ENCODE results near the gene SLC25A26. TPM values are rescaled to one million over a fixed set of nuclear protein-coding genes. Genes with fewer than 3 reads are reported as not detected.
A peak's percentile ranks its signal among the peaks of the same experiment; 100 is the strongest.

The SLC25A26 gene
- total and polyA plus RNA-seq, 12 donors: 12.1 to 44.2 (median 31.0) TPM

GRCh38 chr3:66259566-66260255, 38.9 kb downstream of the SLC25A26 start:
- ATAC-seq (peak in 5 of 8 donors; percentile 14 to 51 (median 36)), DNase-seq (no peak)
- no peaks in the 10 kb centered on the region for H3K27me3 ChIP-seq
- WGBS, 2 donors: 80 to 88% methylated on average over 9 of the region's 9 CpGs
- intact Hi-C loops (cut with DNase I): loop anchor here in 1 of 10 donors (5.0 kb wide), 1 partner anchor 558 kb away; no protein-coding TSS in a partner anchor
- peaks cover 0 to 20% (median 0%) of the 10 kb centered on the region in 9 donors for H3K36me3 ChIP-seq
- TF ChIP-seq, protein P1, sequence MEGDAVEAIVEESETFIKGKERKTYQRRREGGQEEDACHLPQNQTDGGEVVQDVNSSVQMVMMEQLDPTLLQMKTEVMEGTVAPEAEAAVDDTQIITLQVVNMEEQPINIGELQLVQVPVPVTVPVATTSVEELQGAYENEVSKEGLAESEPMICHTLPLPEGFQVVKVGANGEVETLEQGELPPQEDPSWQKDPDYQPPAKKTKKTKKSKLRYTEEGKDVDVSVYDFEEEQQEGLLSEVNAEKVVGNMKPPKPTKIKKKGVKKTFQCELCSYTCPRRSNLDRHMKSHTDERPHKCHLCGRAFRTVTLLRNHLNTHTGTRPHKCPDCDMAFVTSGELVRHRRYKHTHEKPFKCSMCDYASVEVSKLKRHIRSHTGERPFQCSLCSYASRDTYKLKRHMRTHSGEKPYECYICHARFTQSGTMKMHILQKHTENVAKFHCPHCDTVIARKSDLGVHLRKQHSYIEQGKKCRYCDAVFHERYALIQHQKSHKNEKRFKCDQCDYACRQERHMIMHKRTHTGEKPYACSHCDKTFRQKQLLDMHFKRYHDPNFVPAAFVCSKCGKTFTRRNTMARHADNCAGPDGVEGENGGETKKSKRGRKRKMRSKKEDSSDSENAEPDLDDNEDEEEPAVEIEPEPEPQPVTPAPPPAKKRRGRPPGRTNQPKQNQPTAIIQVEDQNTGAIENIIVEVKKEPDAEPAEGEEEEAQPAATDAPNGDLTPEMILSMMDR (IDR thresholded peaks at IDR 0.05): no peak
- peak overlapping the region in 1 of 10 donors; percentile 51 for H3K27ac ChIP-seq
- H3K9me3 ChIP-seq: no peaks in the 10 kb centered on the region
- H3K4me1 ChIP-seq: peaks cover 0 to 25% (median 6%) of the 10 kb centered on the region in 9 donors
- no peak overlapping the region for H3K4me3 ChIP-seq

- peak; percentile 57 to 95 (median 84) for ATAC-seq
- intact Hi-C loops (cut with DNase I): no loop called here
- TF ChIP-seq, protein P1 (IDR thresholded peaks at IDR 0.05): no peak
- 66 to 73% methylated on average over 4 of the region's 4 CpGs for WGBS, 2 donors
- H3K9me3 ChIP-seq: no peaks in the 10 kb centered on the region
- H3K27me3 ChIP-seq: no peaks in the 10 kb centered on the region
- peaks cover 0 to 25% (median 6%) of the 10 kb centered on the region in 9 donors for H3K4me1 ChIP-seq
- peaks cover 0 to 25% (median 0%) of the 10 kb centered on the region in 9 donors for H3K36me3 ChIP-seq
- peak in 1 of 2 donors; percentile 13 for DNase-seq
- peak overlapping the region in 3 of 10 donors; percentile 15 to 51 (median 21) for H3K27ac ChIP-seq
- H3K4me3 ChIP-seq: no peak overlapping the region
Measured at GRCh38 chr3:66260431-66260830, 39.6 kb downstream of the SLC25A26 start.

GRCh38 chr3:66261355-66261754, 40.6 kb downstream of the SLC25A26 start:
- Histone ChIP-seq H3K36me3 (peaks cover 0 to 25% (median 0%) of the 10 kb centered on the region in 9 donors), H3K9me3 (no peaks in the 10 kb centered on the region), H3K27me3 (no peaks in the 10 kb centered on the region), H3K4me3 (no peak overlapping the region), H3K4me1 (peaks cover 0 to 25% (median 6%) of the 10 kb centered on the region in 9 donors), H3K27ac (peak overlapping the region in 1 of 10 donors; percentile 41)
- WGBS, 2 donors: 79 to 84% methylated on average over 4 of the region's 4 CpGs
- intact Hi-C loops (cut with DNase I): no loop called here
- ATAC-seq (peak in 6 of 8 donors; percentile 55 to 87 (median 68)), DNase-seq (no peak)
- TF ChIP-seq, protein P1 (IDR thresholded peaks at IDR 0.05): no peak

DNA sequence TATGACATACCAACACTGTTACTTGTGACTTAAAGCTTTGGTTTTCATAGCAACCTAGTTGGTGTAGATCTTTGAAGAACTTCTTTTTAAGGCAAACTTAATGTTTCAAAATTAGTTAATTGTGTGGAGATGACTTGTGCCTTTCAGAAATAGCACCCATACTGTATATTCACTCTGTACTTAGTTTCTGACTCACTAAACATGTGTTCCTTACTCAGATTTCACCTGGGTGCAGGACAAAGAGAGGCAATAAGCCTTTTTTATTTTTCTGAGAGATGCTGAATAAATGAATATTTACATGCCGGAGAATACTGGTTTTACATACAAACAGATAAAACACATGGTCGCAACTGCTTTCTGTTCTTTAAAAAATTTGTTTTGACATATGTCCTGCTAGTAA, 44.8 kb downstream of the SLC25A26 start:
- ATAC-seq: no peak
- no peak for DNase-seq
- 97 to 99% methylated on average over 2 of the region's 2 CpGs for WGBS, 2 donors
- Histone ChIP-seq H3K36me3 (peaks cover 0 to 25% (median 0%) of the 10 kb centered on the region in 9 donors), H3K4me1 (peaks cover 0 to 16% (median 9%) of the 10 kb centered on the region in 9 donors), H3K27me3 (no peaks in the 10 kb centered on the region), H3K4me3 (no peak overlapping the region), H3K9me3 (no peaks in the 10 kb centered on the region), H3K27ac (no peak overlapping the region)
- intact Hi-C loops (cut with DNase I): no loop called here
- TF ChIP-seq, protein P1 (IDR thresholded peaks at IDR 0.05): no peak

All from heart right ventricle (tissue), 16 donors.